ENCODE results near the gene NUP210L.
A peak's percentile ranks its signal among the peaks of the same experiment; 100 is the strongest.
"Not testable (repeated sequence)": the region's sequence is repeated elsewhere in the genome, so short reads cannot be mapped to it uniquely, and the experiment has no call there.

The NUP210L gene

GRCh38 chr1:154170547-154171222 is 15.8 kb upstream of the NUP210L start:
- peak; percentile 36 for DNase-seq (ENCODE audit: low read depth)

- DNase-seq (ENCODE audit: low read depth), result no peak
These were observed 12.6 kb upstream of the NUP210L start for GRCh38 chr1:154167461-154167860.

GRCh38 chr1:154166207-154166606 is 11.3 kb upstream of the NUP210L start:
- DNase-seq (ENCODE audit: low read depth), result no peak

GRCh38 chr1:154159554-154159953 is 4.7 kb upstream of the NUP210L start:
- DNase-seq (ENCODE audit: low read depth), result no peak

GRCh38 chr1:154158307-154159125 is 3.6 kb upstream of the NUP210L start:
- DNase-seq (ENCODE audit: low read depth), result no peak

GRCh38 chr1:154157520-154158306 is 2.8 kb upstream of the NUP210L start:
- peak; percentile 64 for DNase-seq (ENCODE audit: low read depth)

- no peak for DNase-seq (ENCODE audit: low read depth)
These were observed 378 bp upstream of the NUP210L start for GRCh38 chr1:154155251-154155650.

- DNase-seq (ENCODE audit: low read depth), result no peak
These were observed 820 bp downstream of the NUP210L start for GRCh38 chr1:154154053-154154452.

- no peak for DNase-seq (ENCODE audit: low read depth)
These were observed 3.6 kb downstream of the NUP210L start for GRCh38 chr1:154151311-154151710.

GRCh38 chr1:154148807-154149206 is 6.1 kb downstream of the NUP210L start:
- no peak for DNase-seq (ENCODE audit: low read depth)

GRCh38 chr1:154147505-154147904 is 7.4 kb downstream of the NUP210L start:
- DNase-seq (ENCODE audit: low read depth), result not testable (repeated sequence)

GRCh38 chr1:154145986-154146385 is 8.9 kb downstream of the NUP210L start:
- no peak for DNase-seq (ENCODE audit: low read depth)

- no peak for DNase-seq (ENCODE audit: low read depth)
These were observed 12.5 kb downstream of the NUP210L start for GRCh38 chr1:154142358-154142757.

- DNase-seq (ENCODE audit: low read depth), result no peak
These were observed 13.6 kb downstream of the NUP210L start for GRCh38 chr1:154141240-154141639.

GRCh38 chr1:154137888-154138287 is 17.0 kb downstream of the NUP210L start:
- DNase-seq (ENCODE audit: low read depth), result no peak

- no peak for DNase-seq (ENCODE audit: low read depth)
These were observed 21.6 kb downstream of the NUP210L start for GRCh38 chr1:154133256-154133655.

- no peak for DNase-seq (ENCODE audit: low read depth)
These were observed 25.4 kb downstream of the NUP210L start for GRCh38 chr1:154129391-154129970.

- not testable (repeated sequence) for DNase-seq (ENCODE audit: low read depth)
These were observed 31.7 kb downstream of the NUP210L start for GRCh38 chr1:154123205-154123604.

GRCh38 chr1:154117642-154118041 is 37.2 kb downstream of the NUP210L start:
- DNase-seq (ENCODE audit: low read depth), result no peak

- DNase-seq (ENCODE audit: low read depth), result no peak
These were observed 39.7 kb downstream of the NUP210L start for GRCh38 chr1:154115180-154115579.

- DNase-seq (ENCODE audit: low read depth), result no peak
These were observed 50.3 kb downstream of the NUP210L start for GRCh38 chr1:154104433-154105082.

- DNase-seq (ENCODE audit: low read depth), result not testable (repeated sequence)
These were observed 54.7 kb downstream of the NUP210L start for GRCh38 chr1:154100141-154100540.

All from activated gamma-delta T cell treated with anti-CD3 and anti-CD28 coated beads, Interleukin-2, amount 50 U/mL, for 16 hours (primary cell).